GM19099 (cell line): ENCODE data around the gene KRT81.

Experiments used
- POLR2A ChIP-seq: IDR thresholded peaks from 3 replicates; pipeline ENCODE4 v1.6.1; 2011; ENCODE audit warnings: low read depth; ENCODE audit not compliant: insufficient read length; ENCODE audit errors: extremely low read depth

The KRT81 gene

GRCh38 chr12:52323001-52323400, 31.7 kb upstream of the KRT81 start:
- TF ChIP-seq POLR2A: no peak

- no peak for TF ChIP-seq POLR2A
These were observed 30.7 kb upstream of the KRT81 start for GRCh38 chr12:52322069-52322468.

DNA sequence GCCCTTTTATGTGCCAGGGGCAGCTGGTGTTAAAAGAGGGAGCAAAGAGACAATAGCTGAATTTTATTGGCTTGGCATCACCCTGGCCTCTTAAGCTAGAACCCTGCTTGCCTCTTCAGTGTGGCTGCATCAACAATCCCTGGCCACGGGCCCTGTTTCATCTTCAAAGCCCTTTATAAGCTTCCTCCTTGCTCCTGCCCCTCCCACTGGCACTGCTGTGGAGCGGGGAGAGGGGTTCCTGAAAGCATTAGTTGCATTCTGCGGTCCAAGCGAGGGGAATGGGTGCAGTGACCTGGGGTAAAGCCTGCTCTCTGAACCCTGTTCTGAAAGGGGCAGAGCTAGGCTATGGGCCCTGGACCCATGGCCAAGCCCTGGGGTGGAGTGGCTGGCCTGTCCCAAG, 30.1 kb upstream of the KRT81 start:
- no peak for TF ChIP-seq POLR2A

- TF ChIP-seq POLR2A: no peak
These were observed 29.6 kb upstream of the KRT81 start, which contains the start of gene KRT83 for GRCh38 chr12:52320784-52321400. TSS of gene KRT83 (minus strand) at chr12:52321398. CDS start at chr12:52321335, 63 bp downstream.

DNA sequence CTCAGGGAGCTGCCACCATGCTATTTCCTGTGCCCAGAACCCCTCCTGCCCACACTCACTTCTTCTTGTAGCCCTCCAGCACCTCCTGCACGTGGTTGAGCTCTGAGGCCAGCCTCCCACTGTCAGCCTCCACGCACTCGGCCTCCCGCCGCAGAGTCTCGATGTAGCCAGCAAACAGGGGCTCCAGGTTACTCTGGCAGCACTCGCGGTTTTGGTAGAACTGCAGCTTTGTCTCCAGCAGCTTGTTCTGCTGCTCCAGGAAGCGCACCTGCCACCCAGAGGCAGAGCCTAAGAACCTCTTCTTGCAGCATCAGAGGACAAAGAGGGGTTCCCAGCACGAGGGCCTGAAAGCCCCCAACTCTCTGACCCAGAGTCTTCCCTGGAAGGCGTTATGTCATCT, 27.8 kb upstream of the KRT81 start:
- no peak for TF ChIP-seq POLR2A

DNA sequence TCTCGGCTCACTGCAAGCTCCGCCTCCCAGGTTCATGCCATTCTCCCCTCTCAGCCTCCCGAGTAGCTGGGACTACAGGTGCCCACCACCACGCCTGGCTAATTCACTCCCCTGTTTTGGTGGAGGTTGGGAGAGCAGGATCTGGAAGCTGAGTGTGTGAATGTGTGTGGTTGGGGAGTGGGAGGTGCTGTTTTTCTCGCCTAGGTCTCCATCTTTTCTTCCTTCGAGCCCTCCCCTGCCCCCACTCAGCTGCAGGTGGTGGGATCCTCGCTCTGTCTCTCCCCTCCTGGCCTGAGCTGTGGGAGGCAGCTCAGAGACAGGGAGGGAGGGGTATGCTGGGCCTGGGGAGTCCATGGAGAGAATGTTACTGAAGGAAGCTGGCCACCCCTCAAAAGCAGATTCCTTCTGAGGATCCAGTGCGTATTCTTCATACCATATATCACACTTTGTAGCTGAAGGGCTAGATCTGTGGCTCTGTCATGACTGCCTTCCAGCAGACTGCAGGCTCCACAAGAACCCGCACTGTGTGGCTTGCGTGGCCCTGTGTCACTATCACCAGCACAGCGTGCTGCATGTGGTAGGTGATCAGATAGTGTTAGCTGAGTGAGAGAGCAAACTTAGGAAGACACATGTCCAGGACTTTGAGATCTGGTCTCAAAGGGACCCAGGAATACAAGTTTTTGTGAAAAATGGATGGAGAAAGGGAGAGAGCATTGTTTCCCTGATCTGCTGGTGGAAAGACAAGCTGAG, 27.1 kb upstream of the KRT81 start:
- TF ChIP-seq POLR2A: no peak

DNA sequence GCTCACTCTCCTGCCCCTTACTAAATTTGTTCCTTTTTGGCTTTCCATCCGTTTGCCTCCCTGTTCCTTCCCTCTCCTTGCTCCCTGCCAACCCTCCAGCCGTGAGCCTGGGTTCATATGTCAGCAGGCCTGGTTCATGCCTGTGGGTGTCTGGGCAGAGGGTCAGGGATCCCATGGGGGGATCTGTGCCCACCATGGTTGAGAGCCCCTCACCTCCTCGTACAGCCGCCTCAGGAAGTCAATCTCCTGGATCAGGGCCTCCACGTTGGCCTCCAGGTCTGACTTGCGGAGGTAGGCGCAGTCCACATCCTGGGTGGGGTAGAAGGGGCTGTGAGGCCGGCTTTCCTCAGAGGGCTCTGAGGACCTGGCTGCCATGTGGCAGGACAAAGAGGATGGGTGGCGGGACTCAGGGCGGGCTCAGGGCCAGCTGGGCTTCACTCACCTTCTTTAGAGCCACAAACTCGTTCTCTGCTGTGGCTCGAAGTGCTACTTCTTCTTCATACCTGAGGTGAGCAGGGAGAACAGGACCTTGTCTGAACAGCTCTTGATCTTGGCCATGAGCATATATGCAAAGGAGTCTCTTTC, 26.2 kb upstream of the KRT81 start:
- TF ChIP-seq POLR2A: no peak

GRCh38 chr12:52316701-52317100, 25.4 kb upstream of the KRT81 start:
- no peak for TF ChIP-seq POLR2A

GRCh38 chr12:52316290-52316689, 25.0 kb upstream of the KRT81 start:
- no peak for TF ChIP-seq POLR2A

DNA sequence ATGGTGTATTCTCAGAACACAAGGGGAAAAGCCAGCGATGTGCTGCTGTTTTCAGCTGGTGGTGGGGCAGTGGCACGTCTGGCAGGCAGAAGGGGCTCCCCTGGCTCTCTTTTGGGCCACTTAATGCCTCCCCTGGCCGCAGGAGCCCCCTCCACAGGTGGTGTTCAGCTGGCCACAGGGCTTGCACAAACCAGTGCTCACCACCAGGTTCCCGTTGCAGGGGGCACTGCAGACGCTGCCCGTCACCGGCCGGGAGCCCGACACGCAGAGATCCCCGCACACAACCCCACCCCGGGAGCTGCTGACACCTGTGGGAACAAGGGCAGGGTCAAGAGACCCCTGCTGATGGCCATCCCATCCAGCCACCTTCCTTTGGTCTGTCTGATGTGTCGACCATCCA, 23.2 kb upstream of the KRT81 start:
- TF ChIP-seq POLR2A: no peak

GRCh38 chr12:52313926-52314325, 22.6 kb upstream of the KRT81 start:
- no peak for TF ChIP-seq POLR2A

DNA sequence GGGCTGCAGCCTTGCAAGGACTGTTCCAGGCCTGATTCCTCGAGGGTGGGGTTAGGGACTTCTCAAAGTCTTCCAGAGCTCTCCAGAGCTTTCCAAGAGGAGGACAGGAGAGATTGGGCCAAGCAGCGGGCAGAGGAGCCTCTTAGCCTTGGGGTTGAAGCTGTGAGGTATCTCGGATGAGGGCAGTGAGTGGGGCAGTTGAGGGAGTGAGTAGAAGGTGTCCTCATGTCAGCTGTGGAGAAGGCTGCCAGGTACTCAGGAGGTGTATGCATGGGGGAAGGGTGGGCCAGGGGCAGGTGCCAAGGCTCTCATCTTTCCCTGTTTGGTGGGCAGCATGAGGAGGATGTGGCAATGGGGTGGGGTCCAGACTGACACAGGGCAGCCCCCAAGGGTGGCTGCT, 22.1 kb upstream of the KRT81 start:
- no peak for TF ChIP-seq POLR2A

GRCh38 chr12:52312086-52312485, 20.8 kb upstream of the KRT81 start:
- TF ChIP-seq POLR2A: no peak

DNA sequence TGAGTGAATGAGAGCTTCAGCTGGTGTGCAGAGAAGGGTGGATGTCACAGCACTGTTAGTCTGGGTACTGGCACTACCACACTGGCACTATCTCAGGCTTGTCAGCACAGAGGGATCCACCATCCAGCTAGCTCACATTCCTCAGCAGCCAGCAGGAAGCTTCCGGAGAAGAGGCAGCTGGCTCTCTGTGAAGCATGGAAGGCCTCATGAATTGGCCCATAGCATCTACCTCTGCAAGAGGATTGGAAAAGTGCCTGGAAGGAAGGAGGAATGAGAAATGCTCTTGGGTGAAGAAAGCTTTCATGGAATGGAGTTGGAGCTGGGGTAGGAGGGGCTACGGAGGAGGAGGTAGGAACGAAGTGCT, 19.9 kb upstream of the KRT81 start:
- no peak for TF ChIP-seq POLR2A

DNA sequence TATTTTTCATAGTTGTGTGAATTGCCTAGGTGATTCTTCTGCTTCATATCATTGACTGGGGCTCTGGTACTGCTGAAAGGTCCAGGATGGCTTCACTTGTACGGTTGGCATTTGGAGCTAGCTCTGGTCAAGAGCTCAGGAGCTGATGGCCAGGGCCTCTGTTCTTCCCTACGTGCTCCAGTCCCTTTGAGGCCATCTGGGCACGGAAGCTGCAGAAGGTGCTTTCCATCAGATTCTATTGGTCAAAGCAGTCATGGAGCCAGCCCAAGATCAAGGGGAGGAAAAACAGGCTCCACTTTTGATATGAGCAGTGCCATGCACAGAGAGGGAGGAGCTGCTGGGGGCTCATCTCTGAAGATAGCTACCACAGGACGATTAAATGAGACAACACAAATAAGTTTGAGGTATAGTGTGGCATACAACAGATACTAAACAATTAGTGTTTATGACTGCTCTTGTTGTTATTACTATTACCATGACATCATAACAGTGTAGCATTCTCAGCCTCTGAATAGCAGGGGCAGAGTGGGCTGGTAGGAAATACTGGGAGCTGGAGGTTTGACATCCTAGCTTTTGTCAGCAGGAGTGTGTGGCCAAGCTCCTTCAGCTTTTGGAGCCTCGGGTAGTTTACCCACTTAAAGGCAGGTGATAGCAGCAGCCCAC, 19.4 kb upstream of the KRT81 start:
- no peak for TF ChIP-seq POLR2A
